Measurements from ENCODE around the gene TTYH2. TPM values are rescaled to one million over a fixed set of nuclear protein-coding genes. Genes with fewer than 3 reads are reported as not detected.

The TTYH2 gene
- polyA plus RNA-seq, 1 donor from 2014 or later = 2.5 TPM

DNA sequence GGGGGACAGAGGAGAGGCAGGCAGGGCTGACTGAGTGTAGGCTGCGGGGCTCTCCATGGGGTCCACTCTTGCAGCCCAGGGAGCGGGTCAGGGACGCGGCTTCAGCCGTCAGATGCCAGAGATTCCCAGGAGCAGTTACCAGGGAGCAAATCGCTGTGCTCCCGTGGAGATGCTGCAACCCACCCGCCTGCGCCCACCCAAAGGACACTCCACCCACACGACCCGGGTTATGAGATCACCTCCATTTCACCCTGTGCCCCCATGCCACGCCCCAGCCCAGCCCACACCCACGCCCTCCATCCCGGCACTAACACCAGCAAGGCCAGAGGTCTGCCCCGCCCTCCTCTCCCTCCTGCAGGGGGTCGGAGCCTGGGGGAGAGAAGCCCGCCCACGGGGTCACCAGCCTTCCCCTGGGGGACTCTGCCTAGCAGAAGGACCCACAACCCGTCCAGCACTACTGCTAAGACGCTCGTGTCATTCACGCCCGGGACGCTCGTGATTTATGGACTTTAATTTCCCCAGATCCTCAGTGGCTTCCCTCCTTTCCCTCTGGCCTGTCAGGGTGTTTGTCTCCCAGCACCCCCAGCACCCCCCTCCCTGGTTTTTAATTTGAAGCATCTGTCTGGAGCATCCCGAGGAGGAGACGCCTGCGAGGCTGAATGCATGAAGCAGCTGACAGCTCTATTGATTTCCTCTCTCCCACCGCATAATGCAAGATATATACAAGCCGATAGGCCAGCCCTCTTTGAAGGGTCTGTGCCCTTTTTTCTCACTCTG lies 16.6 kb upstream of the TTYH2 start:
- Histone ChIP-seq H3K79me2 (replicated peaks; ENCODE audit: insufficient read depth, low read length) (no peaks in the 10 kb centered on the region), H3K4me3 (ENCODE audit: low read length) (no peak overlapping the region), H3F3A (ENCODE audit: insufficient read depth, low read length, poor library complexity, severe bottlenecking) (no peaks in the 10 kb centered on the region), H3K36me3 (ENCODE audit: insufficient read depth, low read length) (no peaks in the 10 kb centered on the region), H4K20me1 (ENCODE audit: insufficient read depth) (no peaks in the 10 kb centered on the region), H2AFZ (ENCODE audit: low read depth, low read length) (peak overlapping the region; percentile 56), H3K9ac (ENCODE audit: low read length) (peak overlapping the region; percentile 50), H3K27me3 (ENCODE audit: insufficient read depth, low read depth, low read length) (no peaks in the 10 kb centered on the region), H3K27ac (ENCODE audit: low read length) (peak overlapping the region; percentile 65), H3K9me3 (ENCODE audit: low read length) (no peaks in the 10 kb centered on the region), H3K4me2 (ENCODE audit: low read length) (no peak overlapping the region), H3K9me2 (ENCODE audit: insufficient read depth, low read length) (no peaks in the 10 kb centered on the region)
- TF ChIP-seq TAF1 (IDR thresholded peaks at IDR 0.05; ENCODE audit: low read depth) (no peak), SMC3 (conservative IDR thresholded peaks at IDR 0.05; ENCODE audit: poor library complexity) (no peak), POLR2AphosphoS5 (IDR thresholded peaks at IDR 0.05) (no peak), RAD21 (conservative IDR thresholded peaks at IDR 0.05) (no peak), EP300 (conservative IDR thresholded peaks at IDR 0.05; ENCODE audit: poor library complexity, severe bottlenecking) (no peak), MXI1 (conservative IDR thresholded peaks at IDR 0.05; ENCODE audit: poor library complexity, severe bottlenecking) (no peak), EZH2 (IDR thresholded peaks at IDR 0.05; ENCODE audit: borderline replicate concordance, insufficient read depth, low read length, poor library complexity, severe bottlenecking) (no peak)
- TF ChIP-seq, protein P1, sequence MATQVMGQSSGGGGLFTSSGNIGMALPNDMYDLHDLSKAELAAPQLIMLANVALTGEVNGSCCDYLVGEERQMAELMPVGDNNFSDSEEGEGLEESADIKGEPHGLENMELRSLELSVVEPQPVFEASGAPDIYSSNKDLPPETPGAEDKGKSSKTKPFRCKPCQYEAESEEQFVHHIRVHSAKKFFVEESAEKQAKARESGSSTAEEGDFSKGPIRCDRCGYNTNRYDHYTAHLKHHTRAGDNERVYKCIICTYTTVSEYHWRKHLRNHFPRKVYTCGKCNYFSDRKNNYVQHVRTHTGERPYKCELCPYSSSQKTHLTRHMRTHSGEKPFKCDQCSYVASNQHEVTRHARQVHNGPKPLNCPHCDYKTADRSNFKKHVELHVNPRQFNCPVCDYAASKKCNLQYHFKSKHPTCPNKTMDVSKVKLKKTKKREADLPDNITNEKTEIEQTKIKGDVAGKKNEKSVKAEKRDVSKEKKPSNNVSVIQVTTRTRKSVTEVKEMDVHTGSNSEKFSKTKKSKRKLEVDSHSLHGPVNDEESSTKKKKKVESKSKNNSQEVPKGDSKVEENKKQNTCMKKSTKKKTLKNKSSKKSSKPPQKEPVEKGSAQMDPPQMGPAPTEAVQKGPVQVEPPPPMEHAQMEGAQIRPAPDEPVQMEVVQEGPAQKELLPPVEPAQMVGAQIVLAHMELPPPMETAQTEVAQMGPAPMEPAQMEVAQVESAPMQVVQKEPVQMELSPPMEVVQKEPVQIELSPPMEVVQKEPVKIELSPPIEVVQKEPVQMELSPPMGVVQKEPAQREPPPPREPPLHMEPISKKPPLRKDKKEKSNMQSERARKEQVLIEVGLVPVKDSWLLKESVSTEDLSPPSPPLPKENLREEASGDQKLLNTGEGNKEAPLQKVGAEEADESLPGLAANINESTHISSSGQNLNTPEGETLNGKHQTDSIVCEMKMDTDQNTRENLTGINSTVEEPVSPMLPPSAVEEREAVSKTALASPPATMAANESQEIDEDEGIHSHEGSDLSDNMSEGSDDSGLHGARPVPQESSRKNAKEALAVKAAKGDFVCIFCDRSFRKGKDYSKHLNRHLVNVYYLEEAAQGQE (IDR thresholded peaks at IDR 0.05; ENCODE audit: borderline replicate concordance) = no peak
- TF ChIP-seq, protein P2, sequence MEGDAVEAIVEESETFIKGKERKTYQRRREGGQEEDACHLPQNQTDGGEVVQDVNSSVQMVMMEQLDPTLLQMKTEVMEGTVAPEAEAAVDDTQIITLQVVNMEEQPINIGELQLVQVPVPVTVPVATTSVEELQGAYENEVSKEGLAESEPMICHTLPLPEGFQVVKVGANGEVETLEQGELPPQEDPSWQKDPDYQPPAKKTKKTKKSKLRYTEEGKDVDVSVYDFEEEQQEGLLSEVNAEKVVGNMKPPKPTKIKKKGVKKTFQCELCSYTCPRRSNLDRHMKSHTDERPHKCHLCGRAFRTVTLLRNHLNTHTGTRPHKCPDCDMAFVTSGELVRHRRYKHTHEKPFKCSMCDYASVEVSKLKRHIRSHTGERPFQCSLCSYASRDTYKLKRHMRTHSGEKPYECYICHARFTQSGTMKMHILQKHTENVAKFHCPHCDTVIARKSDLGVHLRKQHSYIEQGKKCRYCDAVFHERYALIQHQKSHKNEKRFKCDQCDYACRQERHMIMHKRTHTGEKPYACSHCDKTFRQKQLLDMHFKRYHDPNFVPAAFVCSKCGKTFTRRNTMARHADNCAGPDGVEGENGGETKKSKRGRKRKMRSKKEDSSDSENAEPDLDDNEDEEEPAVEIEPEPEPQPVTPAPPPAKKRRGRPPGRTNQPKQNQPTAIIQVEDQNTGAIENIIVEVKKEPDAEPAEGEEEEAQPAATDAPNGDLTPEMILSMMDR (IDR thresholded peaks at IDR 0.05; ENCODE audit: poor library complexity, severe bottlenecking) = no peak

DNA sequence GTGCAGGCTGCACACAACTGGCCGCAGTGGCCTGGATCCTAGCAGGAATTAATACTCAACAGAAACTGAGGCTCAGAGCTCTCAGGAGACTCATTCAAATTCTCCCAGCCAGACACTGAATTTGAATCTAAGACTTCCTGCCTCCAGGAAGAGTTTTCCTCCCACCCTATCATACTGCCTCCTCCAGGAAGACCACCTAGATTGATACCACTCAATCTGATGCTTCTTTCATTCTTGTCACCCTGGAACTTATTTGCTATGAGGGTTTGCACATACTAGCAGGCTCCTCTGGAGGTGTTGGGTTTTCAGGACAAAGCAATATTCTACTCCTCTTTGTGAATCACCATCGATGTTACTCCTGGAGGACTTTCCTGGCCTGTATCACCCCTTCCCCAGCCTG lies 15.6 kb upstream of the TTYH2 start:
- Histone ChIP-seq H4K20me1 (ENCODE audit: insufficient read depth) (no peaks in the 10 kb centered on the region), H3K9ac (ENCODE audit: low read length) (no peak overlapping the region), H3K79me2 (replicated peaks; ENCODE audit: insufficient read depth, low read length) (no peaks in the 10 kb centered on the region), H2AFZ (ENCODE audit: low read depth, low read length) (no peak overlapping the region), H3K27ac (ENCODE audit: low read length) (no peak overlapping the region), H3K4me3 (ENCODE audit: low read length) (no peak overlapping the region), H3K27me3 (ENCODE audit: insufficient read depth, low read depth, low read length) (no peaks in the 10 kb centered on the region), H3K4me2 (ENCODE audit: low read length) (no peak overlapping the region), H3K9me3 (ENCODE audit: low read length) (no peaks in the 10 kb centered on the region), H3K9me2 (ENCODE audit: insufficient read depth, low read length) (no peaks in the 10 kb centered on the region), H3K36me3 (ENCODE audit: insufficient read depth, low read length) (no peaks in the 10 kb centered on the region), H3F3A (ENCODE audit: insufficient read depth, low read length, poor library complexity, severe bottlenecking) (no peaks in the 10 kb centered on the region)
- TF ChIP-seq EZH2 (IDR thresholded peaks at IDR 0.05; ENCODE audit: borderline replicate concordance, insufficient read depth, low read length, poor library complexity, severe bottlenecking) (no peak), EP300 (conservative IDR thresholded peaks at IDR 0.05; ENCODE audit: poor library complexity, severe bottlenecking) (no peak), MXI1 (conservative IDR thresholded peaks at IDR 0.05; ENCODE audit: poor library complexity, severe bottlenecking) (no peak)
- TF ChIP-seq, protein P2 (IDR thresholded peaks at IDR 0.05; ENCODE audit: poor library complexity, severe bottlenecking) = no peak
- TF ChIP-seq, protein P1 (IDR thresholded peaks at IDR 0.05; ENCODE audit: borderline replicate concordance) = no peak
